GM10847 (cell line): Measurements from ENCODE around the gene NPIPB5.
"Not testable (repeated sequence)": the region's sequence is repeated elsewhere in the genome, so short reads cannot be mapped to it uniquely, and the experiment has no call there.

ENCODE experiments used
- POLR2A ChIP-seq: IDR thresholded peaks from 2 replicates; pipeline ENCODE4 v1.6.1; 2011; ENCODE audit not compliant: insufficient read length; ENCODE audit errors: extremely low read depth

NPIPB5 gene

DNA sequence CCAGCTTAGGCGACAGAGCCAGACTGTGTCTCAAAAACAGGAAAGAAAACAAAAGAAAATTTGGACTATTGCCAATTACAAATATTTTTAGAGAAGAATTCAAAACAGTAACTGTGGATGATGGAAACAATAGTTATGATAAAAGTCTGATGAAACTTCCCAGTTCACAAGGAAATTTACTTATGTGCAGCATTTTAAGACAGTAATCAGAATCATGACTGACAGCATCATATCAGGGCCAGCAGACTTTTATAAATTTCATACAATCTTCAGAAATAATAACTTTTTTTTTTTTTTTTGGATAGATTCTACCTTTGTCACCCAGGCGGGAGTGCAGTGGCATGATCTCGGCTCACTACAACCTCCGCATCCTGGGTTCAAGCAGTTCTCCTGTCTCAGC lies at the start of gene NPIPB5:
Gene NPIPB5, plus strand, starts transcription at position 301 of the 400 bp plus-strand sequence. CDS start 2,911 bp downstream, outside the sequence.
- not testable (repeated sequence) for TF ChIP-seq POLR2A
